Neural progenitor cell (in vitro differentiated cells): ENCODE measurements around the gene EPHB1. TPM values are rescaled to one million over a fixed set of nuclear protein-coding genes. Genes with fewer than 3 reads are reported as not detected.

ENCODE experiments used
- DNase-seq: peaks from one replicate; pipeline ENCODE4 v3.0.0-alpha.2; 2016; ENCODE audit warnings: low spot score
- H2AFZ ChIP-seq: fragments of 200-600 bp; sonication (generic); replicated peaks from 2 replicates; pipeline ENCODE4 v1.6.1; 2016; ENCODE audit warnings: antibody characterized with exemption
- H3F3A ChIP-seq: fragments of 200-600 bp; sonication (generic); 2 replicates; pipeline ENCODE4 v1.6.1; 2016; ENCODE audit warnings: antibody characterized with exemption, low read depth
- H3K27ac ChIP-seq: fragments of 200-600 bp; sonication (generic); 2 replicates; pipeline ENCODE4 v1.5.1; 2016; ENCODE audit warnings: mild to moderate bottlenecking
- H3K27me3 ChIP-seq: fragments of 200-600 bp; sonication (generic); 2 replicates; pipeline ENCODE4 v1.6.1; 2016; ENCODE audit warnings: mild to moderate bottlenecking, moderate library complexity
- H3K36me3 ChIP-seq: fragments of 200-600 bp; sonication (generic); 2 replicates; pipeline ENCODE4 v1.5.1; 2016
- H3K4me1 ChIP-seq: fragments of 200-600 bp; sonication (generic); 2 replicates; pipeline ENCODE4 v1.6.1; 2016; ENCODE audit warnings: mixed run types
- H3K4me2 ChIP-seq: fragments of 200-600 bp; sonication (generic); 2 replicates; pipeline ENCODE4 v1.6.1; 2016
- H3K4me3 ChIP-seq: fragments of 200-600 bp; sonication (generic); 2 replicates; pipeline ENCODE4 v1.5.1; 2016
- H3K79me2 ChIP-seq: fragments of 200-600 bp; sonication (generic); 2 replicates; pipeline ENCODE4 v1.6.1; 2016; ENCODE audit warnings: low read depth
- H3K9ac ChIP-seq: fragments of 200-600 bp; sonication (generic); 2 replicates; pipeline ENCODE4 v1.6.1; 2016
- H3K9me3 ChIP-seq: fragments of 200-600 bp; sonication (generic); 2 replicates; pipeline ENCODE4 v1.5.1; 2016; ENCODE audit warnings: low read depth
- H4K20me1 ChIP-seq: fragments of 200-600 bp; sonication (generic); 2 replicates; pipeline ENCODE4 v1.6.1; 2016; ENCODE audit warnings: low read depth
- H3K27ac Mint-ChIP-seq: 3 replicates; pipeline ENCODE4 v1.8.0; 2021; ENCODE audit warnings: mixed read lengths
- H3K27me3 Mint-ChIP-seq: 2 replicates; pipeline ENCODE4 v1.8.0; 2022; ENCODE audit warnings: low read depth, mild to moderate bottlenecking, inconsistent platforms, moderate library complexity, mixed read lengths; ENCODE audit not compliant: insufficient read depth
- H3K36me3 Mint-ChIP-seq: 3 replicates; pipeline ENCODE4 v1.8.0; 2021; ENCODE audit warnings: mixed read lengths
- H3K4me1 Mint-ChIP-seq: 3 replicates; pipeline ENCODE4 v1.8.0; 2021; ENCODE audit warnings: mixed read lengths
- H3K4me3 Mint-ChIP-seq: 3 replicates; pipeline ENCODE4 v1.8.0; 2021; ENCODE audit warnings: mild to moderate bottlenecking, moderate library complexity, mixed read lengths
- H3K9me3 Mint-ChIP-seq: 3 replicates; pipeline ENCODE4 v1.8.0; 2020; ENCODE audit warnings: mixed read lengths
- EZH2 ChIP-seq: fragments of 200-600 bp; sonication (generic); IDR thresholded peaks from 2 replicates; pipeline ENCODE4 v1.6.1; 2017; ENCODE audit warnings: antibody characterized with exemption, mild to moderate bottlenecking, moderate library complexity
- EZH2phosphoT487 ChIP-seq: fragments of 200-600 bp; sonication (generic); IDR thresholded peaks from 2 replicates; pipeline ENCODE4 v1.6.1; 2017; ENCODE audit warnings: antibody characterized with exemption
- total RNA-seq: library from RNA; depleted of rRNA; stranded (reverse); fragments of >200 nt; gene quantifications from 2 replicates; pipeline ENCODE4 v1.2.3, GENCODE V29; 2015; ENCODE audit warnings: low replicate concordance
- TF ChIP-seq, protein P1 (sequence below): fragments of 200-600 bp; sonication (generic); IDR thresholded peaks from 2 replicates; pipeline ENCODE4 v1.5.1; 2017; ENCODE audit warnings: antibody characterized with exemption, mild to moderate bottlenecking

The EPHB1 gene
- total RNA-seq, 1 donor from 2014 or later, result 9.1 TPM

- Mint-ChIP-seq H3K27ac (no peak overlapping the region), H3K9me3 (no peaks in the 10 kb centered on the region)
Observed at GRCh38 chr3:135147657-135148056, 352.6 kb downstream of the EPHB1 start.

GRCh38 chr3:135148398-135149020 is 353.4 kb downstream of the EPHB1 start:
- Mint-ChIP-seq H3K36me3 (no peaks in the 10 kb centered on the region), H3K4me3 (no peak overlapping the region), H3K4me1 (peaks cover 3% of the 10 kb centered on the region), H3K27me3 (no peaks in the 10 kb centered on the region), H3K9me3 (no peaks in the 10 kb centered on the region), H3K27ac (no peak overlapping the region)
- H3K4me3 ChIP-seq, result no peak overlapping the region
- no peak overlapping the region for H3K9ac ChIP-seq
- H3K9me3 ChIP-seq, result no peaks in the 10 kb centered on the region
- H3K79me2 ChIP-seq, result no peaks in the 10 kb centered on the region
- no peak for TF ChIP-seq EZH2
- TF ChIP-seq, protein P1, sequence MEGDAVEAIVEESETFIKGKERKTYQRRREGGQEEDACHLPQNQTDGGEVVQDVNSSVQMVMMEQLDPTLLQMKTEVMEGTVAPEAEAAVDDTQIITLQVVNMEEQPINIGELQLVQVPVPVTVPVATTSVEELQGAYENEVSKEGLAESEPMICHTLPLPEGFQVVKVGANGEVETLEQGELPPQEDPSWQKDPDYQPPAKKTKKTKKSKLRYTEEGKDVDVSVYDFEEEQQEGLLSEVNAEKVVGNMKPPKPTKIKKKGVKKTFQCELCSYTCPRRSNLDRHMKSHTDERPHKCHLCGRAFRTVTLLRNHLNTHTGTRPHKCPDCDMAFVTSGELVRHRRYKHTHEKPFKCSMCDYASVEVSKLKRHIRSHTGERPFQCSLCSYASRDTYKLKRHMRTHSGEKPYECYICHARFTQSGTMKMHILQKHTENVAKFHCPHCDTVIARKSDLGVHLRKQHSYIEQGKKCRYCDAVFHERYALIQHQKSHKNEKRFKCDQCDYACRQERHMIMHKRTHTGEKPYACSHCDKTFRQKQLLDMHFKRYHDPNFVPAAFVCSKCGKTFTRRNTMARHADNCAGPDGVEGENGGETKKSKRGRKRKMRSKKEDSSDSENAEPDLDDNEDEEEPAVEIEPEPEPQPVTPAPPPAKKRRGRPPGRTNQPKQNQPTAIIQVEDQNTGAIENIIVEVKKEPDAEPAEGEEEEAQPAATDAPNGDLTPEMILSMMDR, result no peak
- no peak for TF ChIP-seq EZH2phosphoT487
- no peak overlapping the region for H3K27ac ChIP-seq
- peaks cover 6% of the 10 kb centered on the region for H3K4me1 ChIP-seq
- no peaks in the 10 kb centered on the region for H3F3A ChIP-seq
- H2AFZ ChIP-seq, result no peak overlapping the region
- H4K20me1 ChIP-seq, result no peaks in the 10 kb centered on the region
- no peaks in the 10 kb centered on the region for H3K36me3 ChIP-seq
- H3K4me2 ChIP-seq, result no peak overlapping the region
- DNase-seq, result no peak
- no peaks in the 10 kb centered on the region for H3K27me3 ChIP-seq

More at GRCh38 chr3:135147657-135148056, 352.6 kb downstream of the EPHB1 start:
- no peak overlapping the region for H3K4me2 ChIP-seq
- no peaks in the 10 kb centered on the region for H3K36me3 ChIP-seq
- no peaks in the 10 kb centered on the region for H3K36me3 Mint-ChIP-seq
- H3K4me1 Mint-ChIP-seq, result peaks cover 3% of the 10 kb centered on the region
- no peaks in the 10 kb centered on the region for H4K20me1 ChIP-seq
- H3K27me3 Mint-ChIP-seq, result no peaks in the 10 kb centered on the region
- TF ChIP-seq EZH2phosphoT487, result no peak
- H3K27me3 ChIP-seq, result no peaks in the 10 kb centered on the region
- H3K9ac ChIP-seq, result no peak overlapping the region
- no peak overlapping the region for H3K4me3 ChIP-seq
- peaks cover 6% of the 10 kb centered on the region for H3K4me1 ChIP-seq
- no peak overlapping the region for H2AFZ ChIP-seq
- no peaks in the 10 kb centered on the region for H3K79me2 ChIP-seq
- H3K27ac ChIP-seq, result no peak overlapping the region
- no peak for DNase-seq
- H3K9me3 ChIP-seq, result no peaks in the 10 kb centered on the region
- H3K4me3 Mint-ChIP-seq, result no peak overlapping the region
- H3F3A ChIP-seq, result no peaks in the 10 kb centered on the region

- no peak overlapping the region for H3K4me3 ChIP-seq
Observed at GRCh38 chr3:135149707-135150681, 354.9 kb downstream of the EPHB1 start.

More at GRCh38 chr3:135149707-135150681, 354.9 kb downstream of the EPHB1 start:
- Histone ChIP-seq H3K27ac (no peak overlapping the region), H3K4me1 (peaks cover 6% of the 10 kb centered on the region), H3K9me3 (no peaks in the 10 kb centered on the region), H3K79me2 (no peaks in the 10 kb centered on the region), H2AFZ (no peak overlapping the region), H3F3A (no peaks in the 10 kb centered on the region), H3K27me3 (no peaks in the 10 kb centered on the region), H3K36me3 (no peaks in the 10 kb centered on the region), H4K20me1 (no peaks in the 10 kb centered on the region), H3K9ac (no peak overlapping the region), H3K4me2 (no peak overlapping the region)
- Mint-ChIP-seq H3K9me3 (no peaks in the 10 kb centered on the region), H3K4me3 (no peak overlapping the region), H3K27ac (no peak overlapping the region), H3K36me3 (peaks cover 1% of the 10 kb centered on the region), H3K4me1 (peaks cover 3% of the 10 kb centered on the region), H3K27me3 (no peaks in the 10 kb centered on the region)
- TF ChIP-seq, protein P1, result no peak
- TF ChIP-seq EZH2 (no peak), EZH2phosphoT487 (no peak)
- no peak for DNase-seq
